GM19043 (cell line): Measurements from ENCODE around the gene SPACA9.

Experiments
- ATAC-seq: cut with Tn5 transposase; IDR thresholded peaks from one replicate; pipeline ENCODE4 v1.9.1; 2021; ENCODE audit warnings: low read depth; ENCODE audit not compliant: unreplicated experiment

SPACA9 gene

GRCh38 chr9:132862533-132862932 is 16.2 kb upstream of the SPACA9 start:
- ATAC-seq: no peak

GRCh38 chr9:132863096-132863495 is 15.6 kb upstream of the SPACA9 start:
- ATAC-seq: no peak

- no peak for ATAC-seq
These were observed 14.4 kb upstream of the SPACA9 start for GRCh38 chr9:132864277-132864676.

GRCh38 chr9:132864691-132865090 is 14.0 kb upstream of the SPACA9 start:
- no peak for ATAC-seq

GRCh38 chr9:132866898-132867297 is 11.8 kb upstream of the SPACA9 start:
- ATAC-seq: no peak

GRCh38 chr9:132869266-132869665 is 9.4 kb upstream of the SPACA9 start:
- ATAC-seq: no peak

GRCh38 chr9:132873403-132873802 is 5.3 kb upstream of the SPACA9 start:
- ATAC-seq: no peak

- no peak for ATAC-seq
These were observed 3.5 kb upstream of the SPACA9 start for GRCh38 chr9:132875159-132875558.

- no peak for ATAC-seq
These were observed 1.8 kb upstream of the SPACA9 start for GRCh38 chr9:132876849-132877248.

GRCh38 chr9:132877458-132877823 is 1.3 kb upstream of the SPACA9 start:
- no peak for ATAC-seq

- ATAC-seq: no peak
These were observed 639 bp upstream of the SPACA9 start, which contains the start of gene AK8 for GRCh38 chr9:132877824-132878694. Gene AK8 (minus strand): TSS chr9:132878284. CDS start chr9:132878255, 29 bp downstream.

- ATAC-seq: no peak
These were observed 992 bp downstream of the SPACA9 start for GRCh38 chr9:132879457-132880323.

GRCh38 chr9:132880324-132880661 is 1.6 kb downstream of the SPACA9 start:
- no peak for ATAC-seq

- no peak for ATAC-seq
These were observed 3.1 kb downstream of the SPACA9 start for GRCh38 chr9:132881826-132882225.

GRCh38 chr9:132882616-132883015 is 3.9 kb downstream of the SPACA9 start:
- no peak for ATAC-seq

- no peak for ATAC-seq
These were observed 4.9 kb downstream of the SPACA9 start for GRCh38 chr9:132883349-132884294.

GRCh38 chr9:132885720-132886333 is 7.1 kb downstream of the SPACA9 start:
- ATAC-seq: no peak

GRCh38 chr9:132886334-132886725 is 7.6 kb downstream of the SPACA9 start:
- no peak for ATAC-seq

- no peak for ATAC-seq
These were observed 8.8 kb downstream of the SPACA9 start for GRCh38 chr9:132887181-132888120.
